ENCODE results near the gene ULBP1. TPM values are rescaled to one million over a fixed set of nuclear protein-coding genes. Genes with fewer than 3 reads are reported as not detected.
"Not testable (repeated sequence)": the region's sequence is repeated elsewhere in the genome, so short reads cannot be mapped to it uniquely, and the experiment has no call there.

The ULBP1 gene
- total RNA-seq, 1 donor from 2014 or later, result 0.16 TPM

DNA sequence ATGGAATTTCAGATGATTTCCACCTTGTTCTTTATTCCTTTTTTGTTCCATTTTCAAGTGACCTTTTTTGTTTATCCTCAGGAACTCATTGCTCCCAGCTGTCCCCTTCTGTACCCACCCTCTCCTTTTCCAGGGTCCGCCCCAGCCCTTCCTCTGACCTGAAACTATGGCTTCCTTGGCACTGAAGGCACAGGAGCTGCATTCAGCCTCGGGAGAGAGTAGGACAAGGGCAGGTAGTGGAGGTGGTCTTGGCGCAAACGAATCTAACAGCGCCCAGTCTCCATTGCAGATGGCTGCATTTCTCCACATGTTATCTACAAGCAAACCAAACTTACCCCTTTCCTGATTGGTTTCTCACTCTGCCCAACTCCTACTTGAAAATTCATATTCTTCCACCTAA is 30.7 kb upstream of the ULBP1 start:
- DNase-seq (ENCODE audit: low read depth), result no peak

DNA sequence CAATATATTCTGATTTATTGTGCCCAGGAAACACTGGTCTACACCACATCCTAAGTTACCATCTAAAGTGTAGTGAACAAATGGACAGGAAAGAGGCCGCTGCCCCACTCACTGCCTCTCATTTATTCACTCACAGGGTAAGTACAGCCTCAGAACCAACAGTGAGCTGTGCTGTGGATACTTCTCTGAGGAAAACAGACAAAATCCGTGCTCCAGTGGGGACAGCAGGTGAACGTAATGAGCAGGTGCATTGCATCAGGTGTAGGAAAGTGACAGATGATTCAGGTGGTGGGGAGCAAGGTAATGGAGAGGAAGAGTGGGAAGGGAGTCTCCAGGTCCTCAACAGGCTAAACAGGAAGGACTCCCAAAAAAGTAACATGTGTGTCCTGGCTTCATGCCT is 30.3 kb upstream of the ULBP1 start:
- no peak for DNase-seq (ENCODE audit: low read depth)

DNA sequence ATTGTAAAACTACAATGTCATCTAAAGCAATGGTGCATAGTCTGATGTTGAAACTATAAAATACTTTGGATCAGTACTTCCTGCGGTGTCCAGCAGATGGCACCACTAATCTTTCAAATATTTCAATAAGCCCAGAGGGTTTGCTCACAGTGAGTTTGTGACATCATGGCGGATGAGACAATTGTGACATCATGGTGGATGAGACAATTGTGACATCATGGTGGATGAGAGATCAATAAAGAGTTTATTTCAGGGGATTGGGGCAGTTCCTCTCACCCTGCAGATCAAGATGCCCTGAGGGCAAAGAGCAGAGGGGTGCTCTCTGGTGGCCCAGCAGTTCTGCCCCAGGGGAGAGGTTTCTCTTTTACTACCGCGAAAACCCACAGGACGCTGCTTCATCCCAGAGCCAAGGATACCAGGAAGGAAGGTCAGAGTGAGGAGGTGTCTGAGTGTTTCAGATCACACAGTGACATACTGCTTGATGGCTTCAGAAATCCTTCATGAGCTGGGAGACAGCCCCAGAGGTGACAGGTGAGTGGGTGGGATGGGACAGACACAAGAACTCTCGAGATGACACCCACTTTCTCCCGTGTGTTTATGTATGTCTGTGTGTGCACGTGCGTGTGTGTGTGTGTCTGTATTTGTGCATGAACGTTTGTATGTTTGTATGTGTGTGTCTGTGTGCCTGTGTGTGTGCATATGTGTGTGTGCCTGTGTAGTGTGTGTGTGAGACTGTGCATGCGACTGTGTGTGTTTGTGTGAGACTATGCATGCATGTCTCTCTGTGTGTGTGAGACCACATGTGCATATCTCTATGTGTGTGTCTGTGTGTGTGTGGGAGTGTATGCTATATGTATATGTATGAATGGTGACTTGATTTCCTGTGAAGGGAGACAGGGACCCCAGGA is 29.2 kb upstream of the ULBP1 start:
- peak; percentile 80 for DNase-seq (ENCODE audit: low read depth)

DNA sequence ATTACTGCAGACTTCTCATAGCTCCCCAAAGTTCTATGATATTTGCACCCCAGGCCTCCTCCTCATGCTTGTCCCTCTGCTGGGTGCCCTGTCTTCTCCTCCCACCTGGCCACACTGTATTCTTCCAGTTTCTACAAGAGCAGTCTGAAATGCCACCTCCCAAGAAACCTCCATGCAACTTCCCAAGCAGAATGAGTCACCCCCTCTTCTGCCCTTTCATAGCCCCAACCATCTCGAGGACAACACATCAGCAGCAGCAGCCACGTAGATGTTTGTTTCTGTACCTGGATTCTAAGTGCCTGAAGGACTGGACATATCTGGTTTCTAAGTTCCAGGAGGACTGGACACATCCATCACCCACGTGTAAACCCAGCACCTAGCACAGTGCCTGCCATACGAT is 28.5 kb upstream of the ULBP1 start:
- no peak for DNase-seq (ENCODE audit: low read depth)

DNA sequence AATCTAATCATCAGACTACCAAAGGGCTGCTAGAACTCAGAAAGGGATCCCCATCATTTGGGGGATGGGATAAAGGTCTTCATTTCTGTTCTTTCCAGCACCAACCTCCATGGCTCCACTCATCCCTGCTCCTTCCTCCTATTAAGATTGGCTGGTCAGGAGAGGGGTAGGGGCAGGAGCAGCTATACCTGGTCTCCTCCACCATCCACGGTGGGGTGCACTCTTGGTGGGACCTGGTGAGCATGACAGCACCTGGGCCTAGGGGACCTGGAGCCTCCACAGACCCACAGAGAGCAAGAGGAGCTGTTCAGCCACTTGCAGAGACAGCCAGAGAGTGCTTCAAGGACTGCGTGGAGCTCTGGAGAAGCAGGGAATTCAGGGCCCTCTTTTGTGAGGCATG is 28.1 kb upstream of the ULBP1 start:
- DNase-seq (ENCODE audit: low read depth), result no peak

DNA sequence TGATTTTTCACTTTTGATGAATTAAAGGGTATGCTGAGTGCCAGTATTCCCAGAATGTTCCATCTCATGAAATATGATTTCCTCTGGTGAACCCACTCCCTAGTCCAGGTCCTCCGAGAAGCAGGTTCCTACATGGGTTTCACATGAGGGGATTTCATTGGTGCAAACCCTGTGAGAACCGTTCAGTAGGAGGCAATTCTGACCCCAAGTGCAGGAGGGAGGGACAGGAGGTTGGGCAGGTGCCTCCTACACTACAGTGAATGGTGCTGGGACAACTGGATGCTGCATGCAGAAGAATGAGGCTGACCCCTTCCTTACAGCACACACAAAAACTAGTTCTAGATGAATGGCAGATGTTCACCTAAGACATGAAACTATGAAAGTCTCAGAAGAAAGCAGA is 27.0 kb upstream of the ULBP1 start:
- DNase-seq (ENCODE audit: low read depth), result no peak

DNA sequence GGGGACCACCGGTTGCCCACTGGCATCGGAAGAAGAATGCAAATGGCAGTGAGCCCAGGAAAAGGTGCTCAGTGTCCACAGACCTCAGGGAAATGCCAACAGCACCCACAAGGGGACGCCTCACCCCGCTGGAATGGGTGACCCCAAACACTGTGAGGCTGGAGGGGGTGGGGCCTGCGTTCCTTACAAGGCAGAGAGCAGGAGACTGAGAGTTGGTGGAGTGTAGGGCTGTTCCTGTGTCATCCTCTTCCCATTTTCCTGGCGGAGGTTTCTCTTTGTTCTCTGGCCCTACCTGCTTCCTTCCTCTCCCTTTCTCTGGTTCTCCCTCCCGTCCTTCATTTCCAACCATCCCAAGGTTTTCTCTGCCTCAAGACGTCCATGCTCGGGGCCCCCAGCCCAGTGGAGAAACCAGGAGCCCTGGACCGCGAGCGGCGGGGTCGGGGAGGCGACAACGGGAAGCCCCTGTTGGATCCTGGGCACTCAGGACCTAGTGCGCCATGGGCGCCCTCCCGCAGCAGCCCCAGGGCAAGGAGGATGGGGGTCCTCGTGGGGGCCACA is 25.7 kb upstream of the ULBP1 start:
- not testable (repeated sequence) for DNase-seq (ENCODE audit: low read depth)

DNA sequence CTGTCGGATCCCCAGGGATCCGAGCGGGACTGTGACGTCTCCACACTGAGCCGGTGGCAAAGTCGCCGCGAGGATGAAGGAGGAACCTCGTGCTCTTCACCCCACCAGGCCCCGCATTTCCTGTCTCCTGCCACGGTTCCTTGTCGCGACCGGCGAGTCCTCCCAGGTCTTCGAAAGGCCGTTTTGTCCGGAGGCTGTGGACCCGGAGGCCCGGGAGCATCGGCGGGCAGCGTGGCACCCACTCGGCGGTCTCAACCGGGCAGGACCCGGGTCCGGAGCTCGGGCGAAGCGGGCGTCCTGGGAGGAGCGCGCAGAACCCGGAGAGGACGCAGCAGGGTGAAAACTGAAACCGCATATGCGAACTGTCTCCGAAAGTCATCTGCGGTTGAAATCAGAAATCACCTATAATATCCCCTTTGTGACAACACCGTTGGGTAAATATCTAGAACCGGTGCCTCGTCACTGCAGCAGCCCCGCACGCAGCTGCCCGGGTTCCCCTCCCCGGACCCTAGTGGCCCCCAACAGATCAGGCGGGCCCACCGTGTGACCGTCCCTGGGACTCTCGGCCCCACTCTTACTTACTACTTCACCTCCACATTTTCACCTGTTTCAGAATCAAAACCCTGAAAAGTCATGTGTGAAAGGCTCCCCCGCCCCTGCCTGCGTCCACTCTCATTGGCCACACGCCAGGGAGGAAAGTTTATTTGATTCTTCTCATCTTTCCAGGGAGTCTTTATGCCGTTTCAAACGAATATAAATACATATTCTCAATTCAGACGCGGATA is 25.0 kb upstream of the ULBP1 start:
- DNase-seq (ENCODE audit: low read depth), result peak; percentile 13

DNA sequence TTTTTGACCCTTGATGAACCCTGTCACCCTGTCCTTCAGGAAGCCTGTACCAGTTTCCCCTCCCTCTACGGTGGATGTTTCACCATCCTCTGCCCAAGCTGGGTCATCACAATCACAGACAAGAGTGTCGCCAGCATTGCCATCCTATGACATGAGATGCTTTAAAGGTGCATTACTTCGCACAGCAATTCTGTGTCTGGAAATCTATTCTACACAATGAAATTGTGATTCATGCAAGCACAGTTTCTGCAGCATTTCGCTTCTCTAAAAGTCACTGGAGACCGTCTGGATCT is 24.4 kb upstream of the ULBP1 start:
- DNase-seq (ENCODE audit: low read depth), result no peak

DNA sequence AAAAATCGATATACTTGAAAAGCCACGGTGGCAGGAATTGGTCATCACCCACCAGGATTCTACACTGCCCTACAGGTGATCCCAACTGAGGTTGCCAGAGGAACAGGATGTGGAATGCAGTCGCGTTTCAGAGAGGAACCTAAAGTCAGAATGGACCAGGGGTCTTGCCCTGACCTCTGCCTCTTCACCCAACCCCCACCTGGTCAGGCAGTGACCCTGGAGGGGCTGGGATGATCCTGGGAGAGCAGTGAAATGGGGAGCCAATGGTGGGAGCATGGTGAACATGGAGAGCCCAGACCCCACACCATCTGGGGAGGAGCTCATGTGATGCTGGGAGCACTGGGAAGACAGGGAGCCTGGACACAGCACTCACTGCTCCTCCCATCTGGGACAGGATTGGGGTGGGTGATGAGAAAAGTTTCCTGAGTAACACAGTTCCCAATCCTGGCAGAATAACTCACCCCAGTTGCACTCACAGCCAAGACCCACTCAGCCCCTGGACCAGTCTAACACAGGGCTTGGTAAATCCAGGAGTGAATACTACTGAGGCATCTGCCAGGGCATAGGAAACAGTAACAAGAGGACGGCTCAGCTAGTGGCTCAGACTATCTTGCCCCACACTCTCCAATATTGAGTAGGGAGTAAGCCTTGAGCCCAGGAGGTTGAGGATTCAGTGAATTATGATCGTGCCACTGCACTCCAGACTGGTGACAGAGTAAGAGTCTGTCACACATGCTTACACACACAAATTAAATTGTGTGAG is 23.7 kb upstream of the ULBP1 start:
- no peak for DNase-seq (ENCODE audit: low read depth)

DNA sequence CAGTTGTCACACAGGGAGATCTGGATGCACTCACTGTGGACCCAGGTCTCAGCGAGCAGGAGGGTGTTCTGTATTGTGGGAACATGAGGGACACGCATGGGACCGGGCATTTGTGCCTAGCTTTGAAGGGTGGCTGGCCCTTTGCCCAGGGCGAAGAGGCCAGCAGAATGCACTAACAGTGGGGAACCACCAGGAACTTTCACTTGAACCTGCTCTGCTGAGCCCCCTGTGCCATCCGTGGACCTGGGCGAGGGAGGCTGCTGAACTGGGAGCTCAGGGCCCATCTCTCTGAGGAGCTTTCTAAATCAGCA is 23.1 kb upstream of the ULBP1 start:
- no peak for DNase-seq (ENCODE audit: low read depth)

DNA sequence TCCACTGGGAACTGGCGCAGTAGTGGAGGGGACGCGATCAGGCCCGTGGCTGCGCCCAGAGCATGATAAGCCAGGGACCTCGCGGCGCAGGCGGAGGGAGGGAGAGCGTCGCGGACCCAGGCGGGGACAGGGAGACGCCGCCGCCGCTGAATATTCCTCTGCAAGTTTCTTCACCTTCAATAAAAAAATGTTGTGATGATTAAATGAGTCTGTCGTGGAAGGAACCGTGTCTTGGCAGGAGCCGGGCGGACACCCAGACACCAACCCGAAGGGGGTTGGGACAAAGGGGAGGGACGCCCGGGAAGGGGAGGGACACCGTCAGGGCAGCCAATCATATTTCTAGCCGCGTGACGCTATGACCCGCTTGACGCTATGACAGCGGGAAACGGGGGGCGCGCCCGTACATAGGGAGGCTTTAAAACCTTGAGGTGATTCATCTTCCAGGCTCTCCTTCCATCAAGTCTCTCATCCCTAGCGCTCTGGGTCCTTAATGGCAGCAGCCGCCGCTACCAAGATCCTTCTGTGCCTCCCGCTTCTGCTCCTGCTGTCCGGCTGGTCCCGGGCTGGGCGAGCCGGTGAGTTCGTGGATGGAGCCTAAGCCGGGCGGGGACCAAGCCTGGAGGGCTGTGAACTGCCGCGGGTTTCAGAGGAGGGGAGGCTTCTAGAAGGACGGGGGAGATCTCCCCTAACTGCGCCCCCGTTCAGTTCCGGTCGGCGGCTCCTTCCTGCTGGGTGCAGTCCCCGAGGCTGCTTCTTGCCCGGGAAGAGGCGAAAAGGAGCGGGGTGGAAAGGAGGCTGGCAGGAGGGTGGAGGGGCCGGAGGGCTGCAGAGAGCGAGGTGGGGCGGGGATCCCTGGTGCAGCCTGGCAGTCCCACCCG is 21.9 kb upstream of the ULBP1 start, which contains the start of gene ULBP2:
Gene ULBP2 (plus strand): TSS at position 432 of the 878 bp plus-strand sequence. CDS start 59 bp downstream, at position 491.
- peak; percentile 93 for DNase-seq (ENCODE audit: low read depth)

DNA sequence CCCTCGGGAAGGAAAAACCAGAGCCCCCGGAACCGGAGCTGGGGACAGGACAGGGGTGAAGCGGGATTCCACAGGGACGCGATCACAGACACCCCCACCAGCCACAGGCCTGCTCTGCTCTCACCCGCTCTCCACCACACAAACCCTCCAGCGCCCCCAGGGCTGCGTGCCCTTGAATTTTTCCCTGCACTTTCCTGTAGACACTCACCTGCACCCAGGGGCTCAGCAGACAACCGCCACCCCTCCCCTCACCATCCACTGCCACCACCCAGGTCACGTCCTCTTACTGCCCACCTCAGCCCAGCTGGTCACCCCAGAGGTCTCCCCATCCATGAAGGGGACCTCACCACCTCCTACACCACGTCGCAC is 21.3 kb upstream of the ULBP1 start:
- DNase-seq (ENCODE audit: low read depth), result no peak

DNA sequence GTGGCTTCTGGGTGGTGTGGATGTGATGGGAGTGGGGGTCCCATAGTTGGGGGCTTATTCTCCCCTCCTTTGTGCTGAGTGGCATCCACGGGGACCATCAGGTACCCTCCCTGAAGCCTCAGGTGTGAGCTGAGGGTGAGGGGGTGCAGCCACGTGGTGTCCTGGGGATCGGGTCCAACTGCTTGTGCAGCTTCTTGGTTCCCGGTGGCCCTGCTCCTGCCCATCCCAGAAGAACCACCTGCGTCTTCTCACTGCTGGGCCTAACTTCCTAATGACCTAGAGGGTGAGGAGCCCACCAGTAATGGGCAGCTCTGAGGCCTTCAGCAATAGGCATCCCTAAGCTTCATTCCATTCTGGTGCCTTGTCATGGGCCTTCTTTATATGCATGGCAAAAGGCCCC is 20.4 kb upstream of the ULBP1 start:
- not testable (repeated sequence) for DNase-seq (ENCODE audit: low read depth)

DNA sequence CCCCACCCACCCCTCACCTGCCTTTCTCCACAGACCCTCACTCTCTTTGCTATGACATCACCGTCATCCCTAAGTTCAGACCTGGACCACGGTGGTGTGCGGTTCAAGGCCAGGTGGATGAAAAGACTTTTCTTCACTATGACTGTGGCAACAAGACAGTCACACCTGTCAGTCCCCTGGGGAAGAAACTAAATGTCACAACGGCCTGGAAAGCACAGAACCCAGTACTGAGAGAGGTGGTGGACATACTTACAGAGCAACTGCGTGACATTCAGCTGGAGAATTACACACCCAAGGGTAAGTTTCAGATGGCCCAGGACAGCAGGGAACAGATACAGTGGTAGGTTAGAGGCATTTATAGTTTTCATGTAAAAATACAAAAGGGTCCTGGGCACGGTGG is 18.5 kb upstream of the ULBP1 start:
- not testable (repeated sequence) for DNase-seq (ENCODE audit: low read depth)

DNA sequence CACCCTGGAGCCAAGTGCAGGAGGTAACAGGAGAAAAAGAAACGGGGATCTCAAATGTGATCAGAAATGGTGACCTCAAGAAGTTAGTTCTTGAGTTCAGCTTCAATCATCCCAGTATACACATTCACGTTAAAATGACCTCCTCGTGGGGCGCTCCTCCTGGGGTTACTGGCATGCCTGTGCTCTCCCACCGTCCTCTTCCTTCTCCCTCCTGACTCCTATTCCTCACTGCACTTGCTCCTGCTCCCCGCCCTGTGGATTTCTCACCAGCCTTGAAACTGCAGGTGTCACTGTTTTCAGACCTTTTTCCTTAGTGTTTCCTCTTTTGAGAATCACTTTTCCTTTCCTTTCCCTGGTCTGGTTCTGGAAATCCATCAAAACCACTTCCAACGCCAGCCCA is 17.1 kb upstream of the ULBP1 start:
- not testable (repeated sequence) for DNase-seq (ENCODE audit: low read depth)

DNA sequence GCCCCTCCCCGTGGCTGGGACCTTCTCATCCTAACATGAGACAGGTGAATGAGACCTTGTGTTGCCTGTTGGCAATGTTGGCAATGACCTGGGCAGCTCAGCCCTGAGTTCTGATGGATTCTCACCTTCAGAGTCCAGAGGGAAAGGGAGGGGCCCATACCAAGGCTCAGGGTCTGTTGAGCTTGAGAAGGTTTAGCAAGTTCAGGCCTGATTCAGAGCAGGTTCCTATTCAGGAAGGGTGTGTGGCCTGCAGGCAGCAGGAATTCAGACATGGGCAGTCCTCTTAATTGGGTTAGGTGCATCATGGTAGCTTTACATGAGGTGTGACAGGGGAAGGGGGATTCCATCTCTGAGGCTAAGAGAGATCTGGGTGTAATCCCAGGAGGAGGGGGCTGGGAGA is 16.2 kb upstream of the ULBP1 start:
- not testable (repeated sequence) for DNase-seq (ENCODE audit: low read depth)

DNA sequence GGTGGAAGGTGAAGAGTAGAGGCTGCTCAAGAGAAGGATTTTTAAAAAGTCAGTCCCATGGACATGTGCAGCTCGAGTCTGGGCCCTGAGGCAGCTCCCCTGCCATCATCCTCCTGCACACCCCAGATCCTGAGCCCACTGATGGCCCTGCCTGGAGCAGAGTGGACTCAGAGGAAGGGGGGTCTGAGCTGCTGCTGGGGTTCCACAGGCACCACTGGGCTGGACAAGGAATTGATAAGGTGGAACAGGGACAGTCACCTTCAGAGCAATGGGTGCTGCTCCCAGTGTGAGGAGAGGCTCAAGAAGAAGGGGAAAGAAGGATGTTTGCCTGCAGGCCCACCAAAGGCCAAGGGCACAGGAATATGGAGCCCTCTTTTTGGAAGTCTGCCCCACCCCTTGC is 15.7 kb upstream of the ULBP1 start:
- DNase-seq (ENCODE audit: low read depth), result no peak

DNA sequence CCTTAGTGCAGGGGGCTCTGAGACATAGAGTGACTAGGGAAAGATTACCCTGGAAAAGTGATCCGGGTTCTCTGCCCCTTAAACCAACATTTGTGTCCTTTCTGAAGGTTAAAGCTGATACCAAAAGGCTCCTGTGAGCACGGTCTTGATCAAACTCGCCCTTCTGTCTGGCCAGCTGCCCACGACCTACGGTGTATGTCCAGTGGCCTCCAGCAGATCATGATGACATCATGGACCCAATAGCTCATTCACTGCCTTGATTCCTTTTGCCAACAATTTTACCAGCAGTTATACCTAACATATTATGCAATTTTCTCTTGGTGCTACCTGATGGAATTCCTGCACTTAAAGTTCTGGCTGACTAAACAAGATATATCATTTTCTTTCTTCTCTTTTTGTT is 15.1 kb upstream of the ULBP1 start:
- DNase-seq (ENCODE audit: low read depth), result no peak

DNA sequence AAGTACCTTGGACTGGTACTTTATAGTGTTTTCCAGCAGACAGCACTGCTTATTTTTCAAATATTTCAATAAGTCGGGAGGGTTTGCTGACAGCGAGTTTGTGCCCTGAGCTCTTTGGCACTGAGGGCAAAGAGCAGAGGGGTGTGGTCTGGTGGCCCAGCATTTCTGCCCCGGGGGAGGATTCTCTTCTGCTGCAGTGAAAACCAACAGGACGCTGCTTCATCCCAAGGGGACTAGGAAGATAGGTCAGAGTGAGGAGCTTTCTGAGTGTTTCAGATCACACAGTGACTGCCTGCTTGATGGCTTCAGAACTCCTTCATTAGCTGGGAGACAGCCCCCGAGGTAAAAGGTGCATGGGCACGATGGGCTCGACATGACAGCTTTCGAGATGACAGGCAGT is 13.3 kb upstream of the ULBP1 start:
- no peak for DNase-seq (ENCODE audit: low read depth)

DNA sequence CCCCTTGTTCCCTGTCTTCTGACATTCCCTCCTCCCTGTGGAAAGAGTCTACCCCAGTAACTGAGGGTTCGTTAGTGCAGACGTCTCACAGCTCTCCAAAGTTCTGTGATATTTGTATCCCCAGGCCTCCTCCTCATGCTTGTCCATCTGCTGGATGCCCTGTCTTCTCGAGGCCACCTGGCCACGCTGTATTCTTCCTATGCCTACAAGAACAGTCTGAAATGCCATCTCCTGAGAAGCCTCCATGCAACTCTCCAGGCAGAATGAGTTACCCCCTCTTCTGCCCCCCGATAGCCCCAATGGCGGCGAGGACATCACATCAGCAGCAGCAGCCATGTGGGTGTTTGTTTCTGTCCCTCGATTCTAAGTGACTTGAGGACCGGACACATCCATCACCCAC is 12.6 kb upstream of the ULBP1 start:
- DNase-seq (ENCODE audit: low read depth), result no peak

Data from myocyte (in vitro differentiated cells).